PC-3 (cell line): ENCODE results near the gene MED15. TPM values are rescaled to one million over a fixed set of nuclear protein-coding genes. Genes with fewer than 3 reads are reported as not detected.

ENCODE experiments used
- ATAC-seq: fragments of 200-7000 bp; cut with Tn5 transposase; 2 replicates; pipeline ENCODE4 v1.9.1; 2020; ENCODE audit warnings: mild to moderate bottlenecking, moderate library complexity
- BruUV-seq: library from RNA; stranded (reverse); fragments of 400-500 nt; replicated peaks from 2 replicates; lab custom pipeline; 2021; lab: Mats Ljungman, UMichigan
- CTCF ChIA-PET: fragments of 300-600 bp; sonication (Branson Sonifier 250); formaldehyde crosslinking; loops from one replicate; lab custom pipeline; 2022; ENCODE audit warnings: antibody characterized with exemption; lab: Charles Lee
- POLR2A ChIA-PET: fragments of 300-600 bp; sonication (Branson Sonifier 250); formaldehyde crosslinking; loops from one replicate; lab custom pipeline; 2022; ENCODE audit warnings: antibody characterized with exemption; ENCODE audit not compliant: unreplicated experiment; lab: Charles Lee
- DNase-seq: peaks from one replicate; pipeline ENCODE4 v3.0.0-alpha.2; 2015
- H2AFZ ChIP-seq: fragments of 300-600 bp; sonication (generic); 2 replicates; pipeline ENCODE4 v1.6.0; 2016; ENCODE audit warnings: antibody characterized with exemption, low read length
- H3F3A ChIP-seq: fragments of 300-600 bp; sonication (generic); one replicate; pipeline ENCODE4 v1.6.0; 2017; ENCODE audit warnings: antibody characterized with exemption, low read length, control low read depth, mild to moderate bottlenecking; ENCODE audit not compliant: unreplicated experiment
- H3K27ac ChIP-seq: fragments of 300-600 bp; sonication (generic); 2 replicates; pipeline ENCODE4 v1.5.1; 2016; ENCODE audit warnings: mild to moderate bottlenecking, low read length
- H3K27me3 ChIP-seq: fragments of 300-600 bp; sonication (generic); 2 replicates; pipeline ENCODE4 v1.6.1; 2016; ENCODE audit warnings: low read length, mixed read lengths
- H3K36me3 ChIP-seq: fragments of 300-600 bp; sonication (generic); 2 replicates; pipeline ENCODE4 v1.6.1; 2016; ENCODE audit warnings: low read depth, mixed run types, low read length, mixed read lengths
- H3K4me1 ChIP-seq: fragments of 300-600 bp; sonication (generic); 2 replicates; pipeline ENCODE4 v1.5.1; 2016; ENCODE audit warnings: low read length; ENCODE audit not compliant: insufficient read depth
- H3K4me2 ChIP-seq: fragments of 300-600 bp; sonication (generic); 2 replicates; pipeline ENCODE4 v1.6.0; 2016; ENCODE audit warnings: low read length
- H3K4me3 ChIP-seq: fragments of 300-600 bp; sonication (generic); 2 replicates; pipeline ENCODE4 v1.5.1; 2016; ENCODE audit warnings: mild to moderate bottlenecking, low read length, mixed read lengths
- H3K79me2 ChIP-seq: fragments of 300-600 bp; sonication (generic); 2 replicates; pipeline ENCODE4 v1.6.1; 2017; ENCODE audit warnings: low read length, mixed read lengths
- H3K9ac ChIP-seq: fragments of 300-600 bp; sonication (generic); 2 replicates; pipeline ENCODE4 v1.6.0; 2016; ENCODE audit warnings: mild to moderate bottlenecking, low read length
- H3K9me2 ChIP-seq: fragments of 300-600 bp; sonication (generic); replicated peaks from 2 replicates; pipeline ENCODE4 v1.6.1; 2016; ENCODE audit warnings: mixed run types, low read length, mixed read lengths
- H3K9me3 ChIP-seq: fragments of 300-600 bp; sonication (generic); 2 replicates; pipeline ENCODE4 v1.6.1; 2016; ENCODE audit warnings: low read length, mixed read lengths
- H4K20me1 ChIP-seq: fragments of 300-600 bp; sonication (generic); 2 replicates; pipeline ENCODE4 v1.6.1; 2016; ENCODE audit warnings: low read length, mixed read lengths
- CTCF ChIP-seq: fragments of 300-600 bp; sonication (generic); conservative IDR thresholded peaks from 2 replicates; pipeline ENCODE4 v1.5.1; 2017; ENCODE audit warnings: antibody characterized with exemption, low read depth, mild to moderate bottlenecking, low read length
- EZH2 ChIP-seq: fragments of 300-600 bp; sonication (generic); IDR thresholded peaks from one replicate; pipeline ENCODE4 v1.6.1; 2017; ENCODE audit warnings: antibody characterized with exemption, mild to moderate bottlenecking, low read length; ENCODE audit not compliant: unreplicated experiment
- EZH2phosphoT487 ChIP-seq: fragments of 300-600 bp; sonication (generic); IDR thresholded peaks from 2 replicates; pipeline ENCODE4 v1.6.1; 2018; ENCODE audit warnings: mild to moderate bottlenecking, antibody characterized with exemption, low read length, borderline replicate concordance
- intact Hi-C: fragments of 100-400 bp; cut with micrococcal nuclease; formaldehyde crosslinking; loops from 2 replicates; pipeline ENCODE4 v1.9.0; 2023
- total RNA-seq: library from RNA; depleted of rRNA; stranded (reverse); fragments of >200 nt; gene quantifications from 2 replicates; pipeline ENCODE4 v1.2.3, GENCODE V29; 2014

MED15 gene
- total RNA-seq, 1 experiment from 2014 or later = 55.9 TPM

- POLR2A ChIA-PET = no interaction called here
- CTCF ChIA-PET = no interaction called here
- no peak for ATAC-seq
Observed at GRCh38 chr22:20520093-20520511, 12.7 kb downstream of the MED15 start.

DNA sequence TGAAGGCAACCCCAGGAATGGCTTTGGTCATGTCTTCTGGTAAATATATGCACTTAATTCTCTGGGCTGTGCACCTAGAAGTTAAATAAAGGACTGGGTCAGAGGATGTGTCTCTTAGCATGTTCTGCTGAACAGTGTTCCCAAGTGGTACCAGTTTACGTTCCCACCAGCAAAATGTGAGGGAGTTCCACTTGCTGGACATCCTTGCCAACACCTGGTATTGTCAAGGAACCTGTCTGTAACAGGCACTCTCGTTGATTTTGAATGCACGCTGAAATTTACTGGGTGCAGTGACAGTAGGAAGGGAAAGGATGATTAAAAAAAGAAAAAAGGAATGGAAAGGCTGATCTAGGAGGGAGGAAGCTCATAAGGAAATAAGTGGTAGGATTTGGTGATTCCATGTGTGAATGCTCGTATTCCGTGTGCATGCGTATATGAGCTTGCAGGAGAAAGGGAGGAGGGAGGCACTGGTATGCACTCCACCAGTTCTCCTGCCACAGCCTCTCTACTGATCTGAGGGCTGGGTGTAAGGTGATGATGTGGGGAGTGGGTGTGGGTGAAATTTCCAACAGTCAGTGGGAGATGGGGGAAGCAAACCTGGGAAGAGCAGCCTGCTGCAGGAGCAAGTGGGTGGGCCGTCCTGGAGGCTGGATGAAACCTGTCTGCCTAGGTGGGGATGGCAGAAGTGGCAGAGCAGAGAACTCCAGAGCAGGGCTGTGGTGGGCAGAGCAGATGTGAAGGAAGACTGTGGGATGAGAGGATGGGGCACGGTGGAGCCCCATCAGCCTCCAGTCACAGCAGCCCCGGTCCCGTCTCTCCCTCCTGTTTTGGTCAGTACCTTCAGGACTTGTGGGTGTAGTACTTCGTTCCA is 15.0 kb downstream of the MED15 start:
- POLR2A ChIA-PET = no interaction called here
- no peak for TF ChIP-seq EZH2phosphoT487
- no peak for TF ChIP-seq EZH2
- no peak for TF ChIP-seq CTCF
- Histone ChIP-seq H3K79me2 (peaks cover 97% of the 10 kb centered on the region), H3K9ac (no peak overlapping the region), H3K4me3 (no peak overlapping the region), H3K9me2 (no peaks in the 10 kb centered on the region), H2AFZ (no peak overlapping the region), H3K36me3 (peaks cover 27% of the 10 kb centered on the region), H3K4me1 (peaks cover 25% of the 10 kb centered on the region), H3K4me2 (no peak overlapping the region), H3K27me3 (no peaks in the 10 kb centered on the region), H3K27ac (no peak overlapping the region), H3K9me3 (no peaks in the 10 kb centered on the region), H4K20me1 (peaks cover 43% of the 10 kb centered on the region), H3F3A (no peaks in the 10 kb centered on the region)
- no peak for DNase-seq
- CTCF ChIA-PET = no interaction called here
- no TSS peak for BruUV-seq
- intact Hi-C loops = no loop called here
- no peak for ATAC-seq

More at GRCh38 chr22:20520093-20520511, 12.7 kb downstream of the MED15 start:
- Histone ChIP-seq H2AFZ (no peak overlapping the region), H3K79me2 (peaks cover 96% of the 10 kb centered on the region), H3K4me3 (no peak overlapping the region), H3F3A (no peaks in the 10 kb centered on the region), H4K20me1 (peaks cover 46% of the 10 kb centered on the region), H3K4me1 (peaks cover 18% of the 10 kb centered on the region), H3K9ac (no peak overlapping the region), H3K36me3 (peaks cover 31% of the 10 kb centered on the region), H3K27me3 (no peaks in the 10 kb centered on the region), H3K9me2 (no peaks in the 10 kb centered on the region), H3K4me2 (no peak overlapping the region), H3K9me3 (no peaks in the 10 kb centered on the region), H3K27ac (no peak overlapping the region)
- BruUV-seq = no TSS peak
- intact Hi-C loops = no loop called here
- no peak for DNase-seq
- TF ChIP-seq EZH2 (no peak), EZH2phosphoT487 (no peak), CTCF (no peak)
